ENCODE measurements around the gene TRHDE.

GRCh38 chr12:72359416-72359815 is 87.2 kb downstream of the TRHDE start:
- TF ChIP-seq CTCF (conservative IDR thresholded peaks at IDR 0.05; ENCODE audit: low read depth, low read length): no peak
- no peak for TF ChIP-seq EZH2 (IDR thresholded peaks at IDR 0.05; ENCODE audit: borderline replicate concordance, low read depth, low read length, poor library complexity, severe bottlenecking)
